Keratinocyte (primary cell): Measurements from ENCODE around the gene EGFR.

ENCODE experiments used
- CTCF ChIP-seq, 3 experiments: IDR thresholded peaks in 1 of 3; conservative IDR thresholded peaks in 1 of 3; optimal IDR thresholded peaks in 1 of 3; 2 replicates in 2 of 3; 3 replicates in 1 of 3; pipeline versions ENCODE3 to v1.5.1; 2011; ENCODE audit warnings: low read length in 3 of 3, mild to moderate bottlenecking in 3 of 3, moderate library complexity in 2 of 3, control low read depth in 1 of 3, inconsistent platforms in 1 of 3; ENCODE audit not compliant: insufficient read depth in 2 of 3; ENCODE audit errors: extremely low read depth in 1 of 3
- EZH2 ChIP-seq: IDR thresholded peaks from one replicate; pipeline ENCODE4 v1.6.1; 2012; ENCODE audit warnings: inconsistent platforms, mild to moderate bottlenecking, low read length, moderate library complexity

GRCh38 chr7:55165176-55165861, 146.5 kb downstream of the EGFR start:
- no peak for TF ChIP-seq CTCF (optimal IDR thresholded peaks at IDR 0.05 in 1 of 3, IDR thresholded peaks at IDR 0.05 in 1 of 3, conservative IDR thresholded peaks at IDR 0.05 in 1 of 3; ENCODE audit: extremely low read depth in 1 of 3, insufficient read depth in 2 of 3, low read length in 3 of 3)
- no peak for TF ChIP-seq EZH2
